ENCODE results near the gene PRR20D. TPM values are rescaled to one million over a fixed set of nuclear protein-coding genes. Genes with fewer than 3 reads are reported as not detected.
"Not testable (repeated sequence)": the region's sequence is repeated elsewhere in the genome, so short reads cannot be mapped to it uniquely, and the experiment has no call there.

PRR20D gene
- total RNA-seq, 1 experiment from 2014 or later = not detected

GRCh38 chr13:57136093-57136492 is 24.3 kb upstream of the PRR20D start:
- POLR2A ChIA-PET = no interaction called here
- no peaks in the 10 kb centered on the region for H3K4me1 Mint-ChIP-seq (ENCODE audit: low read depth, unreplicated experiment)
- no peaks in the 10 kb centered on the region for H3K27me3 Mint-ChIP-seq (ENCODE audit: insufficient read depth, unreplicated experiment)
- H3K4me3 ChIP-seq (ENCODE audit: low read depth, low read length) = no peak overlapping the region
- no TSS peak for BruUV-seq (replicated peaks)
- no peak for DNase-seq
- 0 out of 2 replicates have a peak, but pooled peaks cover 6% of the 10 kb centered on the region for H3K9me3 ChIP-seq
- no peaks in the 10 kb centered on the region for H3K27me3 ChIP-seq (replicated peaks; ENCODE audit: control insufficient read depth, insufficient read depth, low read length)
- no peaks in the 10 kb centered on the region for H3K36me3 ChIP-seq (ENCODE audit: control insufficient read depth, insufficient read depth, low read length)
- intact Hi-C loops (cut with micrococcal nuclease; ENCODE audit: unreplicated experiment) = no loop called here
- H3K9me3 Mint-ChIP-seq (ENCODE audit: unreplicated experiment) = no peaks in the 10 kb centered on the region
- H3K4me3 Mint-ChIP-seq (ENCODE audit: unreplicated experiment) = no peak overlapping the region
- no peaks in the 10 kb centered on the region for H3K4me1 ChIP-seq
- CTCF ChIA-PET = no interaction called here
- no peak overlapping the region for H3K27ac Mint-ChIP-seq (ENCODE audit: unreplicated experiment)
- no peaks in the 10 kb centered on the region for H3K36me3 Mint-ChIP-seq (ENCODE audit: insufficient read depth, unreplicated experiment)
- no peak for TF ChIP-seq CTCF (IDR thresholded peaks at IDR 0.05; ENCODE audit: insufficient read depth in 1 of 2, low read depth in 1 of 2, low read length in 1 of 2, severe bottlenecking in 1 of 2, unreplicated experiment in 1 of 2)

GRCh38 chr13:57137585-57137984 is 22.8 kb upstream of the PRR20D start:
- CTCF ChIA-PET = no interaction called here

GRCh38 chr13:57138988-57139387 is 21.4 kb upstream of the PRR20D start:
- DNase-seq = no peak
- no peaks in the 10 kb centered on the region for H3K4me1 Mint-ChIP-seq (ENCODE audit: low read depth, unreplicated experiment)
- no peaks in the 10 kb centered on the region for H3K9me3 ChIP-seq
- H3K4me3 ChIP-seq (ENCODE audit: low read depth, low read length) = no peak overlapping the region
- no TSS peak for BruUV-seq (replicated peaks)
- no peaks in the 10 kb centered on the region for H3K4me1 ChIP-seq
- H3K36me3 ChIP-seq (ENCODE audit: control insufficient read depth, insufficient read depth, low read length) = no peaks in the 10 kb centered on the region
- H3K27me3 Mint-ChIP-seq (ENCODE audit: insufficient read depth, unreplicated experiment) = no peaks in the 10 kb centered on the region
- TF ChIP-seq CTCF (IDR thresholded peaks at IDR 0.05; ENCODE audit: insufficient read depth in 1 of 2, low read depth in 1 of 2, low read length in 1 of 2, severe bottlenecking in 1 of 2, unreplicated experiment in 1 of 2) = no peak
- CTCF ChIA-PET = no interaction called here
- H3K4me3 Mint-ChIP-seq (ENCODE audit: unreplicated experiment) = no peak overlapping the region
- no peaks in the 10 kb centered on the region for H3K27me3 ChIP-seq (replicated peaks; ENCODE audit: control insufficient read depth, insufficient read depth, low read length)
- no peaks in the 10 kb centered on the region for H3K36me3 Mint-ChIP-seq (ENCODE audit: insufficient read depth, unreplicated experiment)
- H3K27ac Mint-ChIP-seq (ENCODE audit: unreplicated experiment) = no peak overlapping the region
- intact Hi-C loops (cut with micrococcal nuclease; ENCODE audit: unreplicated experiment) = no loop called here
- POLR2A ChIA-PET = no interaction called here
- H3K9me3 Mint-ChIP-seq (ENCODE audit: unreplicated experiment) = no peaks in the 10 kb centered on the region

More at GRCh38 chr13:57137585-57137984, 22.8 kb upstream of the PRR20D start:
- H3K27me3 Mint-ChIP-seq (ENCODE audit: insufficient read depth, unreplicated experiment) = no peaks in the 10 kb centered on the region
- Histone ChIP-seq H3K4me1 (no peaks in the 10 kb centered on the region), H3K27me3 (replicated peaks; ENCODE audit: control insufficient read depth, insufficient read depth, low read length) (no peaks in the 10 kb centered on the region), H3K9me3 (0 out of 2 replicates have a peak, but pooled peaks cover 5% of the 10 kb centered on the region), H3K4me3 (ENCODE audit: low read depth, low read length) (no peak overlapping the region), H3K36me3 (ENCODE audit: control insufficient read depth, insufficient read depth, low read length) (no peaks in the 10 kb centered on the region)
- H3K36me3 Mint-ChIP-seq (ENCODE audit: insufficient read depth, unreplicated experiment) = no peaks in the 10 kb centered on the region
- no peak overlapping the region for H3K4me3 Mint-ChIP-seq (ENCODE audit: unreplicated experiment)
- no peak overlapping the region for H3K27ac Mint-ChIP-seq (ENCODE audit: unreplicated experiment)
- BruUV-seq (replicated peaks) = no TSS peak
- no peaks in the 10 kb centered on the region for H3K9me3 Mint-ChIP-seq (ENCODE audit: unreplicated experiment)
- no peak for TF ChIP-seq CTCF (IDR thresholded peaks at IDR 0.05; ENCODE audit: insufficient read depth in 1 of 2, low read depth in 1 of 2, low read length in 1 of 2, severe bottlenecking in 1 of 2, unreplicated experiment in 1 of 2)
- H3K4me1 Mint-ChIP-seq (ENCODE audit: low read depth, unreplicated experiment) = no peaks in the 10 kb centered on the region
- intact Hi-C loops (cut with micrococcal nuclease; ENCODE audit: unreplicated experiment) = no loop called here
- POLR2A ChIA-PET = no interaction called here
- DNase-seq = no peak

- H3K9me3 Mint-ChIP-seq (ENCODE audit: unreplicated experiment); H3K27ac Mint-ChIP-seq (ENCODE audit: unreplicated experiment); CTCF ChIA-PET; H3K4me1 ChIP-seq; POLR2A ChIA-PET; H3K27me3 ChIP-seq (replicated peaks; ENCODE audit: control insufficient read depth, insufficient read depth, low read length); H3K4me3 ChIP-seq (ENCODE audit: low read depth, low read length); H3K9me3 ChIP-seq; H3K4me3 Mint-ChIP-seq (ENCODE audit: unreplicated experiment); intact Hi-C loops (cut with micrococcal nuclease; ENCODE audit: unreplicated experiment); BruUV-seq (replicated peaks); H3K4me1 Mint-ChIP-seq (ENCODE audit: low read depth, unreplicated experiment); DNase-seq; H3K36me3 ChIP-seq (ENCODE audit: control insufficient read depth, insufficient read depth, low read length); H3K36me3 Mint-ChIP-seq (ENCODE audit: insufficient read depth, unreplicated experiment); H3K27me3 Mint-ChIP-seq (ENCODE audit: insufficient read depth, unreplicated experiment): not testable (repeated sequence)
These were observed 20.7 kb upstream of the PRR20D start for GRCh38 chr13:57139781-57140180.

GRCh38 chr13:57140235-57140968 is 20.0 kb upstream of the PRR20D start, which contains the start of gene PRR20A:
TSS of gene PRR20A (plus strand) at chr13:57140918. CDS start at chr13:57141305, 387 bp downstream.
- H3K27me3 Mint-ChIP-seq (ENCODE audit: insufficient read depth, unreplicated experiment); H3K27me3 ChIP-seq (replicated peaks; ENCODE audit: control insufficient read depth, insufficient read depth, low read length); H3K36me3 Mint-ChIP-seq (ENCODE audit: insufficient read depth, unreplicated experiment); H3K4me1 Mint-ChIP-seq (ENCODE audit: low read depth, unreplicated experiment); DNase-seq; H3K4me3 Mint-ChIP-seq (ENCODE audit: unreplicated experiment); intact Hi-C loops (cut with micrococcal nuclease; ENCODE audit: unreplicated experiment); H3K4me1 ChIP-seq; POLR2A ChIA-PET; H3K4me3 ChIP-seq (ENCODE audit: low read depth, low read length); H3K9me3 ChIP-seq; BruUV-seq (replicated peaks); H3K36me3 ChIP-seq (ENCODE audit: control insufficient read depth, insufficient read depth, low read length); CTCF ChIA-PET; H3K9me3 Mint-ChIP-seq (ENCODE audit: unreplicated experiment); H3K27ac Mint-ChIP-seq (ENCODE audit: unreplicated experiment): not testable (repeated sequence)
